Measurements from ENCODE around the gene KIFAP3. TPM values are rescaled to one million over a fixed set of nuclear protein-coding genes. Genes with fewer than 3 reads are reported as not detected.

Gene KIFAP3
- total RNA-seq, 1 donor from 2014 or later: 7.7 TPM

- Mint-ChIP-seq H3K36me3 (peaks cover 20% of the 10 kb centered on the region), H3K27me3 (ENCODE audit: insufficient read depth, low read depth) (no peaks in the 10 kb centered on the region), H3K27ac (no peak overlapping the region), H3K9me3 (no peaks in the 10 kb centered on the region), H3K4me1 (no peaks in the 10 kb centered on the region), H3K4me3 (no peak overlapping the region)
- Histone ChIP-seq H4K20me1 (ENCODE audit: low read depth) (peaks cover 3% of the 10 kb centered on the region), H3F3A (ENCODE audit: low read depth) (no peaks in the 10 kb centered on the region), H3K9ac (no peak overlapping the region), H3K36me3 (no peaks in the 10 kb centered on the region), H3K4me2 (no peak overlapping the region), H3K9me3 (ENCODE audit: low read depth) (no peaks in the 10 kb centered on the region), H3K27me3 (no peaks in the 10 kb centered on the region), H3K79me2 (ENCODE audit: low read depth) (no peaks in the 10 kb centered on the region), H3K4me1 (no peaks in the 10 kb centered on the region), H2AFZ (replicated peaks) (no peak overlapping the region), H3K4me3 (no peak overlapping the region), H3K27ac (no peak overlapping the region)
- no peak for DNase-seq (ENCODE audit: low spot score)
- TF ChIP-seq CTCF (IDR thresholded peaks at IDR 0.05): no peak
- TF ChIP-seq EZH2phosphoT487 (IDR thresholded peaks at IDR 0.05): no peak
- TF ChIP-seq EZH2 (IDR thresholded peaks at IDR 0.05): no peak
These were observed 192.4 kb downstream of the KIFAP3 start for GRCh38 chr1:169882039-169882511.

DNA sequence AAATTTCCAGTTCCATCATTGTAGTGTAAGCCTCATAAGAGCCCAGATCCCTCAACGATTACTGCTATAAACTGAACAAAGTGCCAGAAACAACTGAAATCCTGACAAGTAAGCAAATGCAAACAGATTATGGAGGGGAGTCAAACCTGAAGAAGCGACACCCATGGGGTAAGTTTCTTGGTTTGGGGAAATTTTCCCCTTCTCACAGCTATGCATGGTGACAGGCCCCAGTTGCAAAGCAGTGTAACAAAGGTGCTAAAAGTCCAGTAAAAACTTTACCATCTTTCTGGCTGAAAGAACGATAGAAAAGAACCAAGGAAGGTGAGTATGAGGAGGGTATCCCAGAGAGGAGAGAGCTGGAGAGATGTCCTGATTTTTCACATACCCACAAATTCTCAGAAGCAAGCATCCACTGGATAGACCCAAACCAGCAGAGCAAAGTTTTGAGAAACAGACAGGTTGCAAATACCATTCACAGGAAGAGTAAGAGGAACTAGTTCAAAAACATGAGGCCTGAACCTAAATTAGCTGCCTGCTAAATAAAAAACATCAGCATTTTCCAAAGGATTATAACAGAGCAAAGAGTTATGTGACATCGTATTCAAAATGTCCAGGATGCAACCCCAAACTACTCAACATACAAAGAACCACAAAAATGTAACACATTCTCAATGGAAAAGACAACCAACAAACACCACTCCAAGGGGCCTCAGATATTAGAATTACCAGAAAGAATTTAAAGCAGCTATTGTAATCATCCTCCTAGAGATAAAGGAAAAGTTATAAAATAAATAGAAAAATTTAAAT is 195.3 kb downstream of the KIFAP3 start:
- Mint-ChIP-seq H3K9me3 (no peaks in the 10 kb centered on the region), H3K27ac (no peak overlapping the region), H3K27me3 (ENCODE audit: insufficient read depth, low read depth) (no peaks in the 10 kb centered on the region), H3K4me1 (no peaks in the 10 kb centered on the region), H3K4me3 (no peak overlapping the region), H3K36me3 (peaks cover 22% of the 10 kb centered on the region)
- no peak for DNase-seq (ENCODE audit: low spot score)
- TF ChIP-seq EZH2 (IDR thresholded peaks at IDR 0.05) (no peak), EZH2phosphoT487 (IDR thresholded peaks at IDR 0.05) (no peak), CTCF (IDR thresholded peaks at IDR 0.05) (no peak)
- no peak overlapping the region for H3K4me3 ChIP-seq
- H4K20me1 ChIP-seq (ENCODE audit: low read depth): peaks cover 3% of the 10 kb centered on the region
- no peak overlapping the region for H3K9ac ChIP-seq
- H2AFZ ChIP-seq (replicated peaks): no peak overlapping the region
- H3K27ac ChIP-seq: no peak overlapping the region
- H3K79me2 ChIP-seq (ENCODE audit: low read depth): no peaks in the 10 kb centered on the region
- no peaks in the 10 kb centered on the region for H3F3A ChIP-seq (ENCODE audit: low read depth)
- no peak overlapping the region for H3K4me2 ChIP-seq
- H3K36me3 ChIP-seq: no peaks in the 10 kb centered on the region
- H3K9me3 ChIP-seq (ENCODE audit: low read depth): no peaks in the 10 kb centered on the region
- H3K4me1 ChIP-seq: no peaks in the 10 kb centered on the region
- H3K27me3 ChIP-seq: no peaks in the 10 kb centered on the region

GRCh38 chr1:169878498-169878897 is 196.0 kb downstream of the KIFAP3 start:
- DNase-seq (ENCODE audit: low spot score): no peak
- H3K27me3 Mint-ChIP-seq (ENCODE audit: insufficient read depth, low read depth): no peaks in the 10 kb centered on the region
- no peak overlapping the region for H3K9ac ChIP-seq
- H3K9me3 Mint-ChIP-seq: no peaks in the 10 kb centered on the region
- no peak overlapping the region for H3K4me3 Mint-ChIP-seq
- H3F3A ChIP-seq (ENCODE audit: low read depth): no peaks in the 10 kb centered on the region
- no peak overlapping the region for H2AFZ ChIP-seq (replicated peaks)
- H3K79me2 ChIP-seq (ENCODE audit: low read depth): no peaks in the 10 kb centered on the region
- H3K27me3 ChIP-seq: no peaks in the 10 kb centered on the region
- H3K36me3 ChIP-seq: peaks cover 4% of the 10 kb centered on the region
- no peak overlapping the region for H3K27ac Mint-ChIP-seq
- no peaks in the 10 kb centered on the region for H3K4me1 Mint-ChIP-seq
- no peak overlapping the region for H3K4me2 ChIP-seq
- H3K36me3 Mint-ChIP-seq: peaks cover 28% of the 10 kb centered on the region
- H4K20me1 ChIP-seq (ENCODE audit: low read depth): peaks cover 3% of the 10 kb centered on the region
- no peaks in the 10 kb centered on the region for H3K4me1 ChIP-seq
- no peaks in the 10 kb centered on the region for H3K9me3 ChIP-seq (ENCODE audit: low read depth)
- TF ChIP-seq CTCF (IDR thresholded peaks at IDR 0.05) (no peak), EZH2 (IDR thresholded peaks at IDR 0.05) (no peak), EZH2phosphoT487 (IDR thresholded peaks at IDR 0.05) (no peak)
- no peak overlapping the region for H3K4me3 ChIP-seq
- H3K27ac ChIP-seq: no peak overlapping the region

All from neural progenitor cell (in vitro differentiated cells).